ENCODE results near the gene CAMKMT.

Gene CAMKMT

DNA sequence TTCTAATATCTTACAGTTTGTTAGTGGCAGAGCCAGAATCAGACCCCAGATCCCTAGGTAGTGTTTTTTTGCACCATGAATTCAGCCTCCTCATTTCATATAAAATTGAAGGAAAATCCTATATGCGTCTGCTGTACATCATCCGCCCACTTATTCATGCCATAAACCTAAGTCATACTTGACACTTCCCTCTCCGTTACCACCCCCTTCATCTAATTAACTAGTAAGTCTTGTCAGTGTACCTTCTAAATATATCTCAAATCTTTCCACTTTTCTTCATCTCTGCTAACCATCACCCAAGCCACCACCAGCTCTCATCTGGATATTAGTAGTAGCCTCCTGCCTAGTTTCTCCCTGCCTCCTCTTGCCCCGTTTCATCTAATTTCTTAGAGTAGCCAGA is 331.1 kb downstream of the CAMKMT start:
- no peak for DNase-seq (ENCODE audit: low read depth)

DNA sequence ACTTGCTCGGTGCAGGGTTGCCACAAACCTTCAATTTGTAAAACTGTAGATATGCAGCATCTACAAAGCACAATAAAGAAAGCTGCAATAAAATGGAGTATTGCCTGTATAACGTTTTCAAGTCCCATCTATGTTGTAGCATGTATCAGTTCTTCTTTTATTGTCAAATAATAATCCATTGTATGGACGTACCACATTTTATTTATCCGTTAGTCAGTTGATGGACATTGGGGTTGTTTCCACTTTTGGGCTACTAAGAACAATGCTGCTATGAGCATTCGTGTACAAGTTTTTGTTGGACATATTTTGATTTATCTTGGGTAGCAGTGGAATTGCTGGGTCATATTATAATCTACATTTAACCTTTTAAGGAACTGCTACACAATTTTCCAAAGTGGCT is 339.1 kb downstream of the CAMKMT start:
- no peak for DNase-seq (ENCODE audit: low read depth)

DNA sequence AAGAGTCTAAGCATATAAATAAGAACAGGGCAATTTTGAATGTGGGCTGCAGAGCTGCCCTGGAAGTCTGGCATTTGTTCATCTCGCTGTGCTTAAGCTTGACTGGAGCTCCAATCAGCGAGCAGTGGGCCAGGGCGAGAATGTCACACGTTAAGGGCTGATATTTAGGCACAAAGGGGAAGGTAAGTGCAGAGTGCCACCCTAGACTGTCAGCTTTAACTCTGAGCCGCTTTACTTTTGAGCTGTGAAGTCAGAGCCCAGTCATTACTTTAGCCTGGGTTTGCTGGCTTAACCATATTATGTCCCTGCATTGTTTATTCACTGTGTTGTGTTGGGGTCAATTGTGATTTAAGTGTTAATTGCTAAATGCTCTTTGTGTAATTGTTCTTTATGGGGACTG is 343.6 kb downstream of the CAMKMT start:
- DNase-seq (ENCODE audit: low read depth) = no peak

DNA sequence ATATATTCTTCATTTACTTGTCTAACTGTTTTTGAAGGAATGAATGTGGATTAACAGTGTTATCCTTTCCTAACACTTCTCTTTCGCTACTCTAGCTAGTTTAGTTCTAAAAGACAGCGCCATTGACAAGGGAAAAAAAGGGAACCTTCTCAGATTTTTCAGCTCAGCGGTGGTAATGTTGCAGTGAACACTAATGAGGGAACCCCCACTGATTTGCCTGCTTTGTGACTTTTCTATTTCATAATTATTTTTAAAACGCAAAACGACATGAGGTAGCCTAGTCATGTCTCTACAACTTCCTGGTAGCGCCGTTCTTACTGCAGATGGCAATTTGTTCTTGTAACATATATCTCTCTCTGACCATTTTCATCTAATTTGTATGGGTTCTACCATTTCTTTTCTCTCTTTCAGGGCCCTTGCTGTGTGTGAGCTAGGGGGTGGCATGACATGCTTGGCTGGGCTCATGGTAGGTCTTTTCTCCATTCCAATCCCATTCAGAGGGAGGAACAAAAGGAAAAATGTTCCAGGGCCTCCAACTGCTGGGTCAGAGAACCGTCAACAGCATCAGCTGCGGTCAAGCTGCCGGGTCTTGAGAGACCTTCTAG is 344.2 kb downstream of the CAMKMT start:
- DNase-seq (ENCODE audit: low read depth) = no peak

DNA sequence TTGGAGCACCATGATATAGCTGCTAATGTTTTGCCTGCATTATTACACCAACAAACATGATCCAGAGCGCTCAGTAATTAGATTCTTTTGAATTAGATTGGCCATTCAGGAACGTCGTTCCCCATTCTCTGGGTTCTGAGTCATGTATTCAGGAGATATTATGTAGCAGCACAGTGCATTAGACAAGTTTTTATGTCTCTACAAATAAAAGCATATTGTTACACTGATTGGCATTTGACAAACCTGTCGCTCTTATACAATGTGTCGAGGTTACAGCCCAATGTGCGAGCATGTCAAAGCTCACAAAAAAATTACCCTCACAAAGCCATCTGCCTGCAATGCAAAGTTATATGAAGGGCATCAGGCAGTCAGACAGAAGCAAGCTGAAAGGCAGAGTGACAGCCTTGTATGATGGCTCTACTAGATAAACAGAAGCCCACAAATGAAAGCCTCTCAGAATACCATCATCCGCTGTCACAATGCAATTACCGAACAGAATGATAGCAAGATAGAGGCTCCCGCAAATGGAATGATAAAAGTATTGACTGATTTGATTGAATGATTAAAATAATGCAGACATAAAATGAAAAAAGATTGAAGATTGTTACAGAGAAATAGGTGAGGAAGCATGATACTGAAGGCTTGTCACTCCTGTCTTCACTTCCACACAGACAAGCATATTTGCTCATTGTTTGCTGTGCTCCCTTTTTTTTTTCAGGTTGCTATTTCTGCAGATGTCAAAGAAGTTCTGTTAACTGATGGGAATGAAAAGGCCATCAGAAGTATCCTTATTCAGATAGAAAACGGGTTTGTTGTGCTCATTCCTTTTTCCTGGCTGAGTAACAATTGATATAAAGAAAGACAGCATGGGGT is 345.2 kb downstream of the CAMKMT start:
- no peak for DNase-seq (ENCODE audit: low read depth)

DNA sequence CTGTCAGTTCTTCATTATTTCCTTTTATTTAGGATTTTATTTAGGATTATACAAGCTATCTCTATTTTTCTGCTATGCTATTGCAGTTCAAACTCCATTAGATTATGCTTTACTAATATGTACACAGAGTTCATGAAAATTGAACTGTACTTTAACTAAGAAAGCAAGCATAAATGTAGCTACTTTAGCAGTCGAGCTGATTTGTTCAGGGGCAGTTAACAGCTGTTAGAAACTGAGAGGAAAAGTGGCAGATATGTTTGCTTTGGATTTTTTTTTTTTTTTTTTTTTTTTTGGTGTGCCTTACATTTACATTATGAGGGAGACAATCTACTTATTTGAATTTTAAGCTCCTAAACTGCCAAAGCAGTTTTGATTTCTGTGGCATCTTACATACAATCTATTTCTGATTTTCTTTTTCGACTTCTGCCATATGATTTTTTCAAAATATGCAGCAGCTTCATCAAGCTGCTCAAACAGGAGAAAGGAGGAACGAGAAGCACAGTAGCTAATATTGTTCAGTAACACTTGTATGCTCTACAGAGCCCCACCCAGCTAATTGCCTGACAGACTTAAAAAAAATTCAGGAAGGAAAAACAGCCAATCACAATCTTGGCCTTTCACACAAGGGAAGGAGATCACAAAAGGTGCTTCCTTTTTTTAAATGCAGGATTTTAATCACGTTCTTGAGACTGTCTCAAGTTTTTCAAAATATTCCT is 346.4 kb downstream of the CAMKMT start:
- DNase-seq (ENCODE audit: low read depth) = no peak

DNA sequence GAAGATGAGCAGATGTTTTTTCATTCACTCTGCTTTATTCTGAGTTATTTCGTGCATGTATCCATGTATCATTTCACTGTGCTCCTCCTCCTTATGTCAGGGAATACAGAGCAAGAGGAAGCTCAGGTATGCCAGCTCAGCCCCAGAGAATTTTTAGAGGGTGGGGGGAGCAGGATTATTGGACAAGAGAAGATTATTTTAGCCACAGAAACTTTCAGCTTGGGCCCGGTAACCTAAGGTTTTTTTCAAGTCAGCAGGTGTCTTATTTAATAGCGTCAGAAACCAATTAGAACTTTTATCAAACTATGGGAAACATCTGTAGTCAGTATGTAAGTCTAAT is 346.9 kb downstream of the CAMKMT start:
- no peak for DNase-seq (ENCODE audit: low read depth)

DNA sequence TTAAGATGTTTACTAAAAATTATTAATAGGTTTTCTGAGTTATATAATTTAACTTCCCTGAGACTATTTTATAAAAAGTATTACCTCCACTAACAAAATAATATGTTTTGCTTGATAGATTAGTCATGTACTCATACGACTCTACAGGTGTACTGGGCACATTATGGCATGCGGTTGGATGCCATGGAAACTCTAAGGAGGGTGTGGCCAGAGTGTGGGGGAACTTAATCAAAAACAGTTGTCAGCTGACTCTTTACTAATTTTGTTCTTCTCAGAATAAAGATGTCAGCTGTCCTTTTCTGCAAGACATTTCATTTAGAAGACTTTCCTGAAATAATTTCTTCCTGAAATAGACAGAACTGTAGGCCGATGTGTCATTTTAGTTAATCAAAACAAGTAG is 351.4 kb downstream of the CAMKMT start:
- no peak for DNase-seq (ENCODE audit: low read depth)

DNA sequence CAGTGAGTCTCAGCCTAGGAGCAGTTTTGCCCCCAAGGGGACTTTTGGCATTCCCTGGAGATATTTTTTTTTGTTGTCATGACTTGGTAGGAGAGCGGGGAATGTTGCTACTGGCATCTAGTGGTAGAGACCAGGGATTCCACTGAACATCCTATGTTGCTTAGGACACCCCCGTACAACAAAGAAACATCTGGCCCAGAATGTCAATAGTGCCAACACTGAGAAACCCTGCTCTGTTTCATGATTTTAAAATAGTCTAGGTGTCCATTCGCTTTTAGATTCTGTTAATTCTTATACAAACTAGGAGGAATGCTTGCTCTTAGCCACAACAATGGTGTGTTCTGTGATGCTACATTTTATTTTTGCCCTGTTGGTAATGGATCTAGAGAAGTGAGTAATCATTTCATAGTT is 353.9 kb downstream of the CAMKMT start:
- DNase-seq (ENCODE audit: low read depth) = no peak

DNA sequence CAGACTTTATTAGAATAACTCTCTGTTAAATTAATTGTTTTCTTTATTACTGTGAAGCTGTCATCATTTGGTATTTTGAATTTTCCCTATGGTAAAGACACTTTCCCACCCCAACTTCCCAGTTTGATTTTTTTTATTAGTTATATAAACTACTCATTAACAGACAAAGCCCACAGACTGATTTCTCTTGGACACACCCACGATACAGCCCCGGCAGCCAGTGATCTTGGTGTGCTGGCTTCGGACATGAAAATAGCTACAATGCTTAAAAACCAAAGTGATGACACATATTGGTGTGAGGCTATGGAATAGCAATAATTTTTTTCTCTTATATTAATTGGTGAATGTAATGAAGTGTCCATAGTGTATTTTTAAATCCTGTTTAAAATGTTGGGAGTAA is 354.4 kb downstream of the CAMKMT start:
- no peak for DNase-seq (ENCODE audit: low read depth)

DNA sequence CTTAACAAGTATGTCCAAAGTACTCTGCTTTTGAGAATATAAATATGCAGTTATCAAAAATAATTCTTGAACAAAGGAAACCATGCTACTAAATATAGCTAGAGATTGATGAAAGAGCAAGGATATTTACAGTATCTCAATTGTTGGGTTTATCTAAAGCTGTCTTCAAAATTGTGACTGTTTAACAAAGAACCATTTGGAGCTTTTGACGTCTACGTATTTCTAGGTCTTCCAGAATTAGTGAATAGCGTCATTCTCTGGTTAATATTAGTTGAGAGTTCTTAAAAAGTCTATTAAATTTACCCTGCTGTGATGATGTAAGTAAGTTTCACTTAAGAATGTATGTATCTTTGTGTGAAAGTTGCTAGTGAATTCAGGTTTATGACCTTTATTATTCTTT is 356.7 kb downstream of the CAMKMT start:
- no peak for DNase-seq (ENCODE audit: low read depth)

DNA sequence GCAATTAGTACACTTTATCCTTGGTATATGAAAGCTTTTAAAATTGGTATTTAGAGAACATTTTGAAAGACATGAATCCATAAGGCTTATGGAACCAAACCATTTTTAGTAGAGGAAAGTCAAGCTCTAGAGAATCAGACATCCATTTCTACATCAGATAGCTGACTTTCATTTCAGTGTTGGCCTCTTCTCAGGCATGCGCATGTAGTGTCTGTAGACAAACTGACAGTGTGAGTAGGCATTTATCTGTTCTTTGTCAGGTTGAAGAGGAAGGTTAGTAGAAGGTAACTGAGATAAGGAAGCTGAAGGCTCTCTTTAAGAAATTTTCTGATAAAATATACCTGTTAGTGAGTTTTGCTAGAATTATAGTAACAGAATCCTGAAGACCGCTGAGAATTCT is 357.8 kb downstream of the CAMKMT start:
- DNase-seq (ENCODE audit: low read depth) = no peak

DNA sequence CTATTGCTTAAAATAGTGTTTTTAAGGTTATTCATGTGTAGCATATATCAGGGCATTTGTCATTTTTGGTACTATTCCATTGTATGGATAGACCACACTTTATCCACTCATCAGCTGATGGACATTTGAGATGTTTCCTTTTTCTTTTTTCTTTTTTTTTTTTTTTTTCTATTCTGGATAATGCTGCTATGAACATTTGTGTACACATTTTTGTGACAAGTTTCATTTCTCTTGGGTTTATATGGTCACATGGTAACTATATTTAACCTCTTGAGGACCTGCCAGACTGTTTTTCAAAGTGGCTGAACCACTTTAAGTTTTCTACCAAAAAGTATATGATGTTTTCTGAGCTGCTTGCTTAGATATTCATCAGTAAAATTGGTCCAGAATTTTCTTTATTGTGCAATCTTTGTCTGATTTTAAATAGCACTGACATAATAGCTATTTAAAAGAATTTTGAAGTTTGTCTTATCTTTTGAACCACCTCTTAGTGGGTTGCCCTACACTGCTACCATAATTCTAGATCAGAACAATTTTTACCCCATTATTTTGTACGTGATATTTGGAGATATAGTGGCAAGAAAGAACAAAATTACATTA is 360.4 kb downstream of the CAMKMT start:
- no peak for DNase-seq (ENCODE audit: low read depth)

DNA sequence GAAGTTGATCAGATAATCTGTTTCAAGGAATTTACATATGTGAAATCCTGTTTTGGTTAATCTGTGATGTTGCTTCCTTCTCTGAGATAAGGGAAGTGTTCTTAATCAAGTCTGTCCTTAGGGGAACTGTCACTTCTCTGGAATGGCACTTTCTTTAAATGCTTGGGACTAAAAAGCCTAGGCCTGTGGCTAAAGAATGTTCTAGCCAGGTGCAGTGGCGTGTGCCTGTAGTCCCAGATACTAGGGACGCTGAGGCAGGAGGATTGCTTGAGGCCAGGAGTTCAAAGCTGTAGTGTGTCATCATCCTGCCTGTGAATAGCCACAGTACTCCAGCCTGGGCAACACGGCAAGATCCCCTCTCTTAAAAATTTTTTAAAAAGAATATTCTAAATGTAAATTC is 362.2 kb downstream of the CAMKMT start:
- DNase-seq (ENCODE audit: low read depth) = no peak

DNA sequence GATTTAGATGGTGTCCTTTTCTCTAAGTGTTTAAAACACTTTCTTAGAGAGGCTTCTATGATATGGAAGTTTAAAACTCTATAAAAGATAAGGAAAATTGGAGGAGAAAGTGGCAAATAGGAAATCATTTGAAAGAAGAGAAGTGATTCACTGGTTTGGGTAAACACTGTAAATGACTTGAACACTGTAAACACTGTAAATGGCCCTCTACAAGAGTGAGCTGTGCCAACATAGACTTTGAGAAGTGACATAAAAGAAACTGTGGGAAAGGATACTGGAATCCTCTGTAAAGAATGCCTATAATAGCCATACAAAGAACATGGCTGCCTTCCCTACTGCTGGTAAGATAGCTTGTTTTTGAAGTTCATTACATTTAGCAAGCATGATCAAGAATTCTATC is 368.8 kb downstream of the CAMKMT start:
- no peak for DNase-seq (ENCODE audit: low read depth)

DNA sequence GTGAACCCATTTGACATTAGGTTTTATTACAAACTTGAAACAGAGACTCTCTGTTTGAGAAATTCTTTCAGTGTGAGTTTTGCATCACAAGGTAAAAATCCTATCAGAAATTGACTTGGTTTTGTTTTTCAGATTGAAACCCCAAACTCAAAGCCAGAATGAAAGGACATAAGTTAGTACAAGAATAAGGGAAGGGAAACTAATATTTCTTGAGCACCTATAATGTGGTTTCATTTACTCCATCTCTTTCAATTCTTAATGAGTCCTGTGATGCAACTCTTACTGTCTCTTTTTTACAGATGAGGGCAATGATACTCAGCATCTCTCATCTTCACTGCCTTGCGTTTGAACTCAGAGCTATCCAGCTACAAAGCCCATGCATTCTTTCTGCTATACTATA is 369.8 kb downstream of the CAMKMT start:
- DNase-seq (ENCODE audit: low read depth) = no peak

DNA sequence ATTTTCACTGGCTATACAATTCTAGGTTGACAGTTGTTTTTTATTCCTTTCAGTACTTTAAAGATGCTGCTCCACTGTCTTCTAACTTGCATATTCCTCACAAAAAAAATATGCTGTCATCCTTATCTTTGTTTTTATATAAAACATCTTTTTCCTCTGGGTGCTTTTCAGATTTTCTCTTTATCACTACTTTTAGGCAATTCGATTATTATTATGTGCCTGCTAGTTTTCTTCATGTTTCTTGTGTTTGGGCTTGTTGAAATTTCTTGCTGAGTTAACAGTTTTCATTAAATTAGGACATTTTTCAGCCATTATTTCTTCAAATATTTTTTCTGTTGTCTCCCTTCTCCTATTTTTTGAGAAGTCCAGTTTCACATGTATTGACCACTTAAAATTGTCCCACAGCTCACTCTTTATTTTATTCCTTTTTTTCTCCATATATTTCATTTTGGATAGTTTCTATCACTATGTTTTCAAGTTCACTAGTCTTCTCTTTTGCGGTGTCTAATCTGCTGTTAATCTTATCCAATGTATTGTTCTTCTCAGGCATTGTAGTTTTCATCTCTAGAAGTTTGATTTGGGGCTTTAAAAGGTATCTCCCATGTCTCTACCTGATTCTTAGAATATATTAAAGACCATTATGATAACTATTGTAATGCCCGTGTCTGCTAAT is 374.7 kb downstream of the CAMKMT start:
- no peak for DNase-seq (ENCODE audit: low read depth)

DNA sequence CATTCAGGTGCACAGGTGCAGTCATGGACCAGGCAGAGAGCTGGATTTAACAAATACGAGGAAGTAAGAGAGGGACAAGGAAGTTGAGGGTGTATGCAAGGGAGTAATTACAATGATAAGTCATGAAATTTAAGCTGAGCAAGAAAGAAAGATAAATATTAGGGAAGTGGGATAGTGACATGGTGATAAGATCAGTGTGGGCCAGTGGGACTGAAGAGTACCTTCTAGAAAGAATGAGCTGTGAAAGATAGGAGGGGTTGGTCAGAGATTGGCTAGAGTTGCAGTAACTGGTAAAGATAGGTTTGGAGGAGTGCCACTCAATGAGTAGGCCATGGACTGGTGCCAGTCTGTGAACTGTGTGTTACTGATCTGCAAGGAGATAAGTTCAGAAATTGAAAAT is 378.9 kb downstream of the CAMKMT start:
- no peak for DNase-seq (ENCODE audit: low read depth)

DNA sequence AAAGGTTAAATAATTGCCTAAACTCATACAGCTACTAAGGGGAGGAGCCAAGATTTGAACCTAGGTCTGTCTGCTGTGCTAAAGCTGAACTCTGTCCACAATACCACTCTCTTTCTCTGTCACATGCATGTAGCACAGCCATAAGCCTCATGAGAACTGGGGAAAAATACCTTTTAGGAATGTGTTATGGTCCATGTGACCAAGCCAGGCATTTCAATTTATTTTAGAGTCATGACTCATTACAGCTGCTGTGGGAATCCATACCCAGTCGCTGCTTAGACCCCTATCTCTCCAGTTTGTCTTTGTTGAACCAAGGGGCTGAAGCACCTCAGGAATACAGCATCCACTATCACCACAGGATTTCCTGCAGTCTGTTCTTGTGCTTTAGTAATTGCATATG is 379.8 kb downstream of the CAMKMT start:
- DNase-seq (ENCODE audit: low read depth) = no peak

DNA sequence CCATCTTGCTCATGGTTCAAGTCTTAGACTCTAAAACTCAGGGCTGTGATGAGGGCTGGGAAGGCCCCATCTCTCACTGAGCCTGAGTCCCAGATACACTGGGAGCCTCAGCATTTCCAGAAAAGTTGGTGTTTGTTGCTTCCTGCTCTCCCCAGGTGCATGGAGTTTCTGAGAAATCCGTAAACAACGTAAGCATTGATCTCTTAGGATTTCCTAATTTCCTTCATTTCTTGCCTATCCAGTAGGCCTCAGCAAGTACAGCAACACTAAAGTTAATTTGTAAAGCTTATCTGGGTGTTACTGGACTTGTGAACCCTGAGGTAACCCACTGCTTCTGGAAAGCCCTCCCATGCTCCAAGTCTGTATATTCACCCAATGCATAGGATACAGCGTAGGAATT is 380.3 kb downstream of the CAMKMT start:
- no peak for DNase-seq (ENCODE audit: low read depth)

DNA sequence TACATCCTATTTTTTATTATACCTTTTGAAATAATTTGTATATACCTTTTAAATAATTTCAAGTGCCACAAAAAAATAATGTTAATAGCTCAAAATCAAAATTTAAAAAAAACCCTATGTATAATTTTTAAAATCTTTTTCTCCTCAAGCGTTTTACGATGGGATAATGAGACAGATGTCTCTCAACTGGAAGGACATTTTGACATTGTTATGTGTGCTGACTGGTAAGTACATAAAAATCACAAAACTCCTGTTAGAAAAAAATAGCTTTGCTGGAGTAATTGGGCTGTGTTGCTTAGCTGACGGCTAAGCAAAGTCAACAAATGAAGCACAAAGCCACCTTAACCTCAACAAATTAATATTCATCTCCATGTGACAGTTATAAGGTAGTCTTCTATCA is 381.7 kb downstream of the CAMKMT start:
- DNase-seq (ENCODE audit: low read depth) = no peak

All from stimulated activated CD8-positive, alpha-beta memory T cell treated with anti-CD3 and anti-CD28 coated beads, Interleukin-12 subunit alpha, Interleukin-12 subunit beta, amount 100 ng/mL, for 4 hours (primary cell).